ENCODE data around the gene HNRNPL.

DNA sequence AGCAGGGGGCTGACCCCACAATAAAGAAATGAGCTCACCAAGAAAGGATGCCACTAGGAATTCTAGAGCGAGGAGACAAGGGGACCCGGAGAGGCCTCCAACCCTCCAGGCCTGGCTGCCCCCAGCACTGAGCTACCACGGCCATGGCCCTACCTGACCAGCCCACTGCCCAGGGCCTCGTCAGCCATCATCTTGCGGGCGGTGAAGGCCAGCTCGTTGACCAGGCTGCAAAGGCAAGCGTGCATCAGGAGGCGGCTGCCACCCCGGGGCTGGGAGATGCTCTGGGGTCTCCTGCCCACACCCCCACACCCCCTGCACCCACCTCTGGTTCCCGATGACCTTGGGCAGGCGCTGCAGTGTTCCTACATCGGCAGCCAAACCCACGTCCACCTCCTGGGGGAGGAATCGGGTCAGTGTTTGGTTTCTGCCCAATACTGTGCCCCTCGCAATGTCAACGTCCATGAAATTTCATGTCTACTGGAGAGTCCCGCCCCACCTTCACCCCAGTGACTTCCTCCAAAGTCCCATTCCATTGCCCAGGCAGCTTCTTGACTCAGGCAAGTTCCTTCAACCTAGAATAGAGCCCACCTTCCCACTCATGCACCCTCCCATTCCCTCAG, 33.5 kb downstream of the HNRNPL start:
- no peak for TF ChIP-seq TAF1 (IDR thresholded peaks at IDR 0.05; ENCODE audit: control insufficient read depth, extremely low read depth, insufficient read depth, low read length, severe bottlenecking)
- TF ChIP-seq TRIM24 (IDR thresholded peaks at IDR 0.05): no peak
